ENCODE measurements around the gene RNF39. TPM values are rescaled to one million over a fixed set of nuclear protein-coding genes. Genes with fewer than 3 reads are reported as not detected.
A peak's percentile ranks its signal among the peaks of the same experiment; 100 is the strongest.

Gene RNF39
- total RNA-seq, 1 donor from 2014 or later, result not detected

- peaks cover 50% of the 10 kb centered on the region for H3K4me1 Mint-ChIP-seq (ENCODE audit: unreplicated experiment)
- peaks cover 39% of the 10 kb centered on the region for H3K27me3 Mint-ChIP-seq (ENCODE audit: unreplicated experiment)
- peak overlapping the region; percentile 10 for H3K4me3 Mint-ChIP-seq (ENCODE audit: unreplicated experiment)
- no peak for DNase-seq (ENCODE audit: low spot score)
- peak overlapping the region; percentile 54 for H3K27ac Mint-ChIP-seq (ENCODE audit: unreplicated experiment)
- no peak for TF ChIP-seq CTCF (IDR thresholded peaks at IDR 0.05; ENCODE audit: unreplicated experiment)
- peaks cover 29% of the 10 kb centered on the region for H3K36me3 Mint-ChIP-seq (ENCODE audit: low read depth, unreplicated experiment)
- no peaks in the 10 kb centered on the region for H3K9me3 Mint-ChIP-seq (ENCODE audit: unreplicated experiment)
These were observed 3.7 kb downstream of the RNF39 start for GRCh38 chr6:30071858-30072257.

GRCh38 chr6:30071081-30071818, 4.3 kb downstream of the RNF39 start:
- Mint-ChIP-seq H3K36me3 (ENCODE audit: low read depth, unreplicated experiment) (peaks cover 29% of the 10 kb centered on the region), H3K4me3 (ENCODE audit: unreplicated experiment) (peak overlapping the region; percentile 66), H3K4me1 (ENCODE audit: unreplicated experiment) (peaks cover 51% of the 10 kb centered on the region), H3K27ac (ENCODE audit: unreplicated experiment) (peak overlapping the region; percentile 54), H3K27me3 (ENCODE audit: unreplicated experiment) (peaks cover 35% of the 10 kb centered on the region), H3K9me3 (ENCODE audit: unreplicated experiment) (no peaks in the 10 kb centered on the region)
- no peak for TF ChIP-seq CTCF (IDR thresholded peaks at IDR 0.05; ENCODE audit: unreplicated experiment)
- peak; percentile 64 for DNase-seq (ENCODE audit: low spot score)

GRCh38 chr6:30067460-30068139, 8.0 kb downstream of the RNF39 start:
- no peaks in the 10 kb centered on the region for H3K9me3 Mint-ChIP-seq (ENCODE audit: unreplicated experiment)
- no peak for TF ChIP-seq CTCF (IDR thresholded peaks at IDR 0.05; ENCODE audit: unreplicated experiment)
- peak; percentile 83 for DNase-seq (ENCODE audit: low spot score)

GRCh38 chr6:30066577-30067459, 8.8 kb downstream of the RNF39 start, which contains the start of gene PPP1R11:
TSS of gene PPP1R11 (plus strand) at chr6:30067198. CDS start at chr6:30067411, 213 bp downstream.
- TF ChIP-seq CTCF (IDR thresholded peaks at IDR 0.05; ENCODE audit: unreplicated experiment), result no peak
- Mint-ChIP-seq H3K27me3 (ENCODE audit: unreplicated experiment) (peaks cover 7% of the 10 kb centered on the region), H3K9me3 (ENCODE audit: unreplicated experiment) (no peaks in the 10 kb centered on the region), H3K4me3 (ENCODE audit: unreplicated experiment) (peak within 1 kb of the TSS; percentile 93), H3K36me3 (ENCODE audit: low read depth, unreplicated experiment) (peaks cover 23% of the 10 kb centered on the region), H3K4me1 (ENCODE audit: unreplicated experiment) (peaks cover 49% of the 10 kb centered on the region), H3K27ac (ENCODE audit: unreplicated experiment) (peak within 1 kb of the TSS; percentile 95)
- peak; percentile 92 for DNase-seq (ENCODE audit: low spot score)

More at GRCh38 chr6:30067460-30068139, 8.0 kb downstream of the RNF39 start:
- peak overlapping the region; percentile 93 for H3K4me3 Mint-ChIP-seq (ENCODE audit: unreplicated experiment)
- H3K4me1 Mint-ChIP-seq (ENCODE audit: unreplicated experiment), result peaks cover 51% of the 10 kb centered on the region
- peaks cover 29% of the 10 kb centered on the region for H3K36me3 Mint-ChIP-seq (ENCODE audit: low read depth, unreplicated experiment)
- peaks cover 15% of the 10 kb centered on the region for H3K27me3 Mint-ChIP-seq (ENCODE audit: unreplicated experiment)
- peak overlapping the region; percentile 95 for H3K27ac Mint-ChIP-seq (ENCODE audit: unreplicated experiment)
